Measurements from ENCODE around the gene HSPE1. TPM values are rescaled to one million over a fixed set of nuclear protein-coding genes. Genes with fewer than 3 reads are reported as not detected.

HSPE1 gene
- total and polyA plus RNA-seq, 3 donors from 2014 or later: 43.3 to 61.8 (median 51.3) TPM

DNA sequence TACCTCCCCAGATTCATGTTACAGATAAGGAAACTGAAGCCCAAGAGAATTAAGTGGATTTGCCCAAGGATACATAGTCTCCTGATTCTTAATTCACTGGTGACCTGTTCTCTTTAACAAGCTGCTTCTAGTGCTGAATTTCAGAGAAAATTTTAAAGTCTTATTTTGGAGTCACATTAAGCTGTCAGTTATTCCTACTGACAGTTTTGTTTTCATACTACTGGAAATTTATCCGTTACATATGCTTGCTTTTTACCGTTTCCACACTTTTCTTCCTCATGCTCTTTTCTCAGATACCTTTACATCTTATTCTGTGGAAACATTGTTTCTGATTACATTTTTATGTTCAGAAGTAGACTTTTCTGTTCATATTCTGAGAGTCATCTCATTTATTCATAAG is 17.0 kb downstream of the HSPE1 start:
- H3K27me3 ChIP-seq: no peaks in the 10 kb centered on the region
- TF ChIP-seq POLR2A (IDR thresholded peaks at IDR 0.05): no peak
- TF ChIP-seq, protein P1, sequence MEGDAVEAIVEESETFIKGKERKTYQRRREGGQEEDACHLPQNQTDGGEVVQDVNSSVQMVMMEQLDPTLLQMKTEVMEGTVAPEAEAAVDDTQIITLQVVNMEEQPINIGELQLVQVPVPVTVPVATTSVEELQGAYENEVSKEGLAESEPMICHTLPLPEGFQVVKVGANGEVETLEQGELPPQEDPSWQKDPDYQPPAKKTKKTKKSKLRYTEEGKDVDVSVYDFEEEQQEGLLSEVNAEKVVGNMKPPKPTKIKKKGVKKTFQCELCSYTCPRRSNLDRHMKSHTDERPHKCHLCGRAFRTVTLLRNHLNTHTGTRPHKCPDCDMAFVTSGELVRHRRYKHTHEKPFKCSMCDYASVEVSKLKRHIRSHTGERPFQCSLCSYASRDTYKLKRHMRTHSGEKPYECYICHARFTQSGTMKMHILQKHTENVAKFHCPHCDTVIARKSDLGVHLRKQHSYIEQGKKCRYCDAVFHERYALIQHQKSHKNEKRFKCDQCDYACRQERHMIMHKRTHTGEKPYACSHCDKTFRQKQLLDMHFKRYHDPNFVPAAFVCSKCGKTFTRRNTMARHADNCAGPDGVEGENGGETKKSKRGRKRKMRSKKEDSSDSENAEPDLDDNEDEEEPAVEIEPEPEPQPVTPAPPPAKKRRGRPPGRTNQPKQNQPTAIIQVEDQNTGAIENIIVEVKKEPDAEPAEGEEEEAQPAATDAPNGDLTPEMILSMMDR (IDR thresholded peaks at IDR 0.05): no peak
- intact Hi-C loops (cut with DNase I; ENCODE audit: low total_unique reads): no loop called here
- H3K36me3 ChIP-seq (ENCODE audit: low read depth, missing control alignments): no peaks in the 10 kb centered on the region
- peak overlapping the region in 1 of 2 donors; percentile 99 for H3K27ac ChIP-seq
- H3K9me3 ChIP-seq: no peaks in the 10 kb centered on the region
- H3K4me1 ChIP-seq: peaks cover 7% of the 10 kb centered on the region
- H3K4me3 ChIP-seq: peak overlapping the region; percentile 98 to 100
- 23 to 29% methylated on average over 2 of the region's 2 CpGs for WGBS, 2 donors
- DNase-seq: no peak

DNA sequence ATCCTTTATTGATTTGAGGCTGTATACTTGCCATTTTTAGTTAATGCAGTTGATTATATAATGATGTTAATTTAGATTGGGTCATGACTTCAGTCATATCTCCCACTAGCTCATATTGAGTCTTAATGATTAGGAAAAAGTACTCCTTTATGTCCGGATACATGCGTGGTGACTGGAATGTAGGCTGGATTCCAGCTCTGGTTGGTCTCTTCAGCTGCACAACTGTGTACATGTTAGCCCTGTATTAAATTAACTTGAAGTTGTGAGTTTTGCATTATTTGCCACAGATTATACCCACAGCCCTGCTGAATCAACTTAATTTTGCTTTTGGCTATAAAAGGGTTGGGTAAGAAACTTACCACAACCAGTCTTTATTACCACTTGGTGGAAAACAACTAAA is 38.2 kb downstream of the HSPE1 start:
- H3K4me1 ChIP-seq: no peaks in the 10 kb centered on the region
- no peak overlapping the region for H3K4me3 ChIP-seq
- TF ChIP-seq, protein P1 (IDR thresholded peaks at IDR 0.05): no peak
- no peak for TF ChIP-seq POLR2A (IDR thresholded peaks at IDR 0.05)
- H3K27ac ChIP-seq: no peak overlapping the region
- no peaks in the 10 kb centered on the region for H3K27me3 ChIP-seq
- no peaks in the 10 kb centered on the region for H3K9me3 ChIP-seq
- DNase-seq: no peak
- 29 to 55% methylated on average over 2 of the region's 2 CpGs for WGBS, 2 donors
- intact Hi-C loops (cut with DNase I; ENCODE audit: low total_unique reads): no loop called here
- H3K36me3 ChIP-seq (ENCODE audit: low read depth, missing control alignments): no peaks in the 10 kb centered on the region

DNA sequence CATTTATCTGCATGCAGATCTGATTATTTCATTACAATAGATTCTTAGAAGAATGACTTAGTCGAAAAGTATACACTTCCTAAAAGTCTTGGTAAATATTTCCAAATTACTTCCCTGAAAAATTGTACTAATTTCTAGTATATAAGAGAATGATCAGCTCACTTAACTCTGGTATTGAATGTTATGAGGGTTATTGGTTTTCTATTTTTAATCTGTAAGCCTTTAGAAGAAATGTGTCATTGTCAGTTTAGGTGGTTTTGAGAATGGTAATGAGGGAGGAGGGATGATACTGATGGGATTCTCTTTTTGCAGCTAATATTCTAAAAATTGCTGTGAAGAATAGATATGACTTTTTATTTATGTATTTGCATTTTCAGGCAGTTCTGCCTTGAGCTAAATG is 39.6 kb downstream of the HSPE1 start:
- Histone ChIP-seq H3K9me3 (no peaks in the 10 kb centered on the region), H3K27ac (no peak overlapping the region), H3K36me3 (ENCODE audit: low read depth, missing control alignments) (no peaks in the 10 kb centered on the region), H3K4me1 (no peaks in the 10 kb centered on the region), H3K4me3 (no peak overlapping the region), H3K27me3 (no peaks in the 10 kb centered on the region)
- intact Hi-C loops (cut with DNase I; ENCODE audit: low total_unique reads): no loop called here
- DNase-seq: no peak
- TF ChIP-seq POLR2A (IDR thresholded peaks at IDR 0.05): no peak
- TF ChIP-seq, protein P1 (IDR thresholded peaks at IDR 0.05): no peak
- 73 to 82% methylated on average over 1 of the region's 1 CpG for WGBS, 2 donors

DNA sequence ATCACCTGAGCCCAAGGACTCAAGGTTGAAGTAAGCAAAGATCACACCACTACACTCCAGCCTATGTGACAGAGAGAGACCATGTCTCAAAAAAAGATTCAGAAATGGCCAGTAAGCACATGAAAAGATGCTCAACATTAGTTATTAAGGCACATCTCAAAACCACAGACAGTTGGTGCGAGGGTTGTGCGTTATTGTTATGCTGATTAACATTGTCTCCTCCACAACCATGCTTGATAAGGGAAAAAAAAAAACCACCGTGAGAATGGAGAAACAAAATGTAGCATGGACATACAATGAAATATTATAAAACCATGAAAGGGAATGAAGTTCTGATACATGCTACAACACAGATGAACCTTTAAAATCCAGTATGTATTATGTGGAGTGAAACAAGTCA is 43.0 kb downstream of the HSPE1 start:
- Histone ChIP-seq H3K27me3 (no peaks in the 10 kb centered on the region), H3K27ac (no peak overlapping the region), H3K4me3 (no peak overlapping the region), H3K36me3 (ENCODE audit: low read depth, missing control alignments) (no peaks in the 10 kb centered on the region), H3K9me3 (no peaks in the 10 kb centered on the region), H3K4me1 (no peaks in the 10 kb centered on the region)
- WGBS, 2 donors: 79 to 87% methylated on average over 3 of the region's 3 CpGs
- intact Hi-C loops (cut with DNase I; ENCODE audit: low total_unique reads): no loop called here
- DNase-seq: no peak
- no peak for TF ChIP-seq POLR2A (IDR thresholded peaks at IDR 0.05)
- TF ChIP-seq, protein P1 (IDR thresholded peaks at IDR 0.05): no peak

DNA sequence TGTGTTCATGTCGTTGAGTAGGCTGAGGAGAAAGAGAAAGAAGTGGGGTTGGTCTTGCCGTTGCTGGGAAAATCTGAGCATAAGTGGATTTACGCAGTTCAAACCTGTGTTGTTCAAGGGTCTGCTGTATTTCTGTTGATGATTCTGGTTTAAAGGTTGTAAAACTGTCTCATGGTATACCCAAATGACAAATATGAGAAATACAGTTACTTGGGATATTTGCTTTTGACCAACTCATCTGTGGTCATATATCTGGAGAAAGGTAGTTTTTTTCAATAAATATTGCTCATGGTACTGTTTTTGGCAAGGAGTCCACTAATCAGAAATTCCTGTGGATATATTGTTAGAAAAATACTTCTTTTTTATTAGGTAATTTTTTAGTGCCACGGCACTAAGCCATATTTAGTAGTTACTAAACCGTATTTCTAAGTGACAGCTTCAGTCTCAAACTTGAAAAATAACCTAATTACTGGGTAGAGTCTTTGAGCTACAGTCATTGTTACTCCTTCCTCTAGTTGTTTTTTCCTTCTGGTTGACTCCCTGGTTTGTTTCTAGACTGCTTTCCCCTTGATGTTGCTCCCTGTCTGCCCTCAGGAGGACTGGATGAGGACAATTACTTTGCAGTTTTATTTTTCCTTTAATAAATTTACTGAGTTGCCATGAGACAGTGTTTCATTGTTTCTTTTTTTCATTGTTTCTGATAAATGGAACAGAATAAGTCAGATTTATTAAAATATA is 47.2 kb downstream of the HSPE1 start:
- no peaks in the 10 kb centered on the region for H3K9me3 ChIP-seq
- intact Hi-C loops (cut with DNase I; ENCODE audit: low total_unique reads): no loop called here
- H3K4me3 ChIP-seq: no peak overlapping the region
- H3K27me3 ChIP-seq: no peaks in the 10 kb centered on the region
- 91% methylated on average over 5 of the region's 5 CpGs for WGBS, 2 donors
- TF ChIP-seq, protein P1 (IDR thresholded peaks at IDR 0.05): no peak
- no peak for TF ChIP-seq POLR2A (IDR thresholded peaks at IDR 0.05)
- H3K4me1 ChIP-seq: no peaks in the 10 kb centered on the region
- H3K27ac ChIP-seq: no peak overlapping the region
- peaks cover 4% of the 10 kb centered on the region for H3K36me3 ChIP-seq (ENCODE audit: low read depth, missing control alignments)
- no peak for DNase-seq

Measured in testis (tissue), 3 donors.